WTC11 (cell line): Measurements from ENCODE around the gene AVPR2.

Experiments
- CTCF ChIP-seq: fragments of 200-600 bp; IDR thresholded peaks from 2 replicates; pipeline ENCODE4 v1.8.0; 2022; ENCODE audit warnings: antibody characterized with exemption
- ZNF121 ChIP-seq: sonication (generic); formaldehyde crosslinking; IDR thresholded peaks from 2 replicates; pipeline ENCODE4 v1.8.0; 2023; ENCODE audit warnings: missing genetic modification reagents
- ZNF219 ChIP-seq: sonication (generic); formaldehyde crosslinking; IDR thresholded peaks from 2 replicates; pipeline ENCODE4 v1.8.0; 2023; ENCODE audit warnings: missing genetic modification reagents, mild to moderate bottlenecking, borderline replicate concordance

DNA sequence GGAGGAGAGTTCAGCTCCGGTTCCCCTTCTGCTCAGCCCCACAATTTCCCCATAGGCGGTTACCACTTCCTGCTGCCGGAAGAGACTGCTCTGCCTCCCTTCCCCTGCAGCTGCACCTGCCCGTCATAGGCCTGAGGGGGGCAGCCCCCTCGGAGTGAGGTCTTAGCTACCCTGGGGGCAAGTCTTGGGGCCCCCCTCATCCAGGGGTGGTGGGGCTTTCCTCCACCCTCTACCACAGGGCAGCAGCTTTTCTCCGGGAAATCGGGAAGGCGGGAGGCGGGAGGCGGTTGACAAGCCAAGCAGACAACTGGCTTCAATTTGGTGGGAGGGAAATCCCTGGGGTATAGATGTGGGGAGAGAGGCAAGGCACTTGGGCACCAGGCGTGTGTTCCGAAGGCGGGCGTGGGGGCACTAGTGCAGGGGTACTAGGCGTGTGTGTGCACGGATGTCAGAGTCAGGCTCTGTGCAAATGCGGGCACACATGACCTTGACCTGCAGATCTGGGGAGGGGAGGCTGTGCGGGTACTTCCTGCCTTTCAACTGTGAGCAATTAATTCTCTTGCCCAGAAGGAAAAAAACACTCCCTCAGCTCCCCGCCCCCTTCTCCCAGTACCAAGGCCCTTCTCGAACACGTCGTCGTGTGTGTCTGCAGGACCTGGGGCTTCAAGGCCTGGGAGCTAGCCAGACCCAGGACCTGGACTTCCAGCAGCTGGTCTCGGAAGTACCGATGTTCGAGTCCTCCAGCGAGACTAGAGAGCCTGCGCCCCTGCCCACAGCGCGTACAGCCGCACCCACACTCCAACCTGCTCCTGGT lies 22.6 kb downstream of the AVPR2 start:
- no peak for TF ChIP-seq CTCF
- no peak for TF ChIP-seq ZNF121 (CRISPR knock-in tag)
- no peak for TF ChIP-seq ZNF219
